Measurements from ENCODE around the gene CDKAL1.
"Not testable (repeated sequence)": the region's sequence is repeated elsewhere in the genome, so short reads cannot be mapped to it uniquely, and the experiment has no call there.

Gene CDKAL1

GRCh38 chr6:21238208-21238607 lies 704.0 kb downstream of the CDKAL1 start:
- no peak for DNase-seq (ENCODE audit: low read depth, low spot score)
- no peak for TF ChIP-seq CTCF (IDR thresholded peaks at IDR 0.05; ENCODE audit: insufficient read depth, low read length, missing control alignments)
- no peak overlapping the region for H3K4me3 ChIP-seq (ENCODE audit: low read depth, low read length)
- ChIA-PET POLR2A (no interaction called here), CTCF (no interaction called here)

DNA sequence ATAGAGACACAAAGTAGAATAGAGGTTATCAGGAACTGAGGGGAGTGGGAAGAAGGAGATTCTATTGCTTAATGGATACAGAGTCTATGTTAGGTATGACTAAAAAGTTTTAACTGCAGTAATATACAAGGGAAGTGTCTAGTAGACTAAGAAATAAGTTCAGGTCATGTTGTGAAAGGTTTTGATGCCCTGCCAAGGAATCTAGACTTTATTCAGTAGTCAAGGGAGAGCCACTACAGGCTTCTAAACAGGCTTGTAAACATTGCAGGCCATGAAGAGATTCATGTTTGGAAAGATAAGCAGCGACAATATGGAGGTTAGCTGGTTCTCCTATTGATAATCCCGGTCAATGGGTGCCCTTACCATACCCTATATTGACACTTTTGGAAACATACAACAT lies 706.5 kb downstream of the CDKAL1 start:
- TF ChIP-seq CTCF (IDR thresholded peaks at IDR 0.05; ENCODE audit: insufficient read depth, low read length, missing control alignments): no peak
- ChIA-PET POLR2A (no interaction called here), CTCF (no interaction called here)
- no peak for DNase-seq (ENCODE audit: low read depth, low spot score)
- no peak overlapping the region for H3K4me3 ChIP-seq (ENCODE audit: low read depth, low read length)

GRCh38 chr6:21241231-21242130 lies 707.2 kb downstream of the CDKAL1 start:
- no peak overlapping the region for H3K4me3 ChIP-seq (ENCODE audit: low read depth, low read length)
- TF ChIP-seq CTCF (IDR thresholded peaks at IDR 0.05; ENCODE audit: insufficient read depth, low read length, missing control alignments): no peak
- DNase-seq (ENCODE audit: low read depth, low spot score): no peak
- CTCF ChIA-PET: no interaction called here
- POLR2A ChIA-PET: no interaction called here

GRCh38 chr6:21244897-21245470 lies 710.7 kb downstream of the CDKAL1 start:
- DNase-seq (ENCODE audit: low read depth, low spot score): no peak
- ChIA-PET POLR2A (no interaction called here), CTCF (no interaction called here)
- no peak overlapping the region for H3K4me3 ChIP-seq (ENCODE audit: low read depth, low read length)
- no peak for TF ChIP-seq CTCF (IDR thresholded peaks at IDR 0.05; ENCODE audit: insufficient read depth, low read length, missing control alignments)

- CTCF ChIA-PET: no interaction called here
- DNase-seq (ENCODE audit: low read depth, low spot score): no peak
- POLR2A ChIA-PET: no interaction called here
- no peak for TF ChIP-seq CTCF (IDR thresholded peaks at IDR 0.05; ENCODE audit: insufficient read depth, low read length, missing control alignments)
- no peak overlapping the region for H3K4me3 ChIP-seq (ENCODE audit: low read depth, low read length)
Observed at GRCh38 chr6:21245488-21245887, 711.2 kb downstream of the CDKAL1 start.

GRCh38 chr6:21246075-21246474 lies 711.8 kb downstream of the CDKAL1 start:
- ChIA-PET POLR2A (no interaction called here), CTCF (no interaction called here)
- TF ChIP-seq CTCF (IDR thresholded peaks at IDR 0.05; ENCODE audit: insufficient read depth, low read length, missing control alignments): no peak
- no peak for DNase-seq (ENCODE audit: low read depth, low spot score)
- H3K4me3 ChIP-seq (ENCODE audit: low read depth, low read length): no peak overlapping the region

DNA sequence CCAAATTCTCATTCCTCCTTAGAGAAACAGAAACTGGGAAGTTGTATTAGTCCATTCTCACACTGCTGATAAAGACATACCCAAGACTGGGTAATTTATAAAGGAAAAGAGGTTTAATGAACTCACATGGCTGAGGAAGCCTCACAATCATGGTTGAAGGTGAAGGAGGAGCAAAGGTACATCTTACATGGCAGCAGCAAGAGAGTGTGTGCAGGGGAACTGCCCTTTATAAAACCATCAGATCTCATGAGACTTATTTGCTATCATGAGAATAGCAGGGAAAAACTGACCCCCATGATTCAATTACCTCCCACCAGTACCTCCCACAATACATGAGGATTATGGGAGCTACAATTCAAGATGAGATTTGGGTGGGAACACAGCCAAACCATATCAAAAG lies 720.2 kb downstream of the CDKAL1 start:
- H3K4me3 ChIP-seq (ENCODE audit: low read depth, low read length): not testable (repeated sequence)

More for the DNA sequence above, 720.2 kb downstream of the CDKAL1 start:
- CTCF ChIA-PET; DNase-seq (ENCODE audit: low read depth, low spot score); POLR2A ChIA-PET: not testable (repeated sequence)
